Sigmoid colon (tissue), 4 donors: ENCODE data around the gene OXA1L.

Source experiments
- CTCF ChIP-seq, 4 experiments: fragments of 450-650 bp in 3 of 4; fragments of 200-600 bp in 1 of 4; IDR thresholded peaks; one replicate each; pipeline ENCODE4 v1.5.1; 2016 to 2019; ENCODE audit warnings: antibody characterized with exemption in 4 of 4, mild to moderate bottlenecking in 3 of 4, moderate library complexity in 2 of 4
- EP300 ChIP-seq, 4 donors: sonication (generic); formaldehyde crosslinking; IDR thresholded peaks; one replicate each; pipeline ENCODE4 v1.6.1; 2017; ENCODE audit warnings: antibody characterized with exemption in 4 of 4

- TF ChIP-seq CTCF (IDR thresholded peaks at IDR 0.05) = no peak
- TF ChIP-seq EP300 (IDR thresholded peaks at IDR 0.05) = no peak
These were observed 9.7 kb downstream of the OXA1L start for GRCh38 chr14:22776215-22776614.
